NCI-H1105 (cell line): ENCODE measurements around the gene RALGAPA2.

ENCODE experiments used
- DNase-seq: peaks from one replicate; lab custom pipeline; 2025; lab: John Stamatoyannopoulos, UW

Gene RALGAPA2

DNA sequence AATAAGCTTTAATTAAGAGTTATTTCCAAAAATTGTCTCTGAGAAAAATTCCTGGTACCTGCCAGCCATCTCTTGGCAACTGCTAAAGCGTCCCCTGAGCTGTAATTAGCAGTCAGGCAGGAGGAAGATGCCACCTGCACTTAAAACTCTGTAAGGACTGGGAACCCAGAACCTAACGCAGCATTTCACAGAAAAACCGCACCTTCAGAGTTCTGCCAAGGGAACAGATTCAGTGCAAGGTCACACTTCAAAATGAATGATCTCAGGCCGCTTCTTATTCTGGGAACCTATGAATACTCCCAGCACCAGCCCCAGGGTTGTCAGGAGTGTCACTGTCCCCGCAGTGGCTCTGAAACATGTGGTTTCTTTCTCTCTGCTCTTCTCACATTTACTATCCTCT lies 307.8 kb downstream of the RALGAPA2 start:
- no peak for DNase-seq

DNA sequence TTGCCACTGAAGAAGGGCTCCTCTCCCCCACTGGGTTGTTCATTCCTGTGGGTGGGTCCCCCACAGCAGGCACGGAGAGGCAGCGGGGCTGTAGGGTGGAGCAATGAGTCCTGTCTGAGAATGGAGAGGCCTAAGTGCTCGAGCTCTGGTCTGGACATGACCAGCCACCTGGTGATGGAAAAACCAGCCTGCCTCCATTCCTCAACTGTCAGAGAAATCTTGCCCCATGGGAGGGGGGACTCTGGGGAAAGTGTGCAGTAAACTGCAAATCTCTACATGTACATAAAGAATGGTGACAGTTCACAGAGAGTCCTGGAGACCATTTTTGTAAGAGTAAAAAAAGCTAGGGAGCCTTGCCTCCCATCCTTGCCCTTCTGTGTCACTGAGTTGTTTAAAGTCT lies 310.5 kb downstream of the RALGAPA2 start:
- DNase-seq = no peak

DNA sequence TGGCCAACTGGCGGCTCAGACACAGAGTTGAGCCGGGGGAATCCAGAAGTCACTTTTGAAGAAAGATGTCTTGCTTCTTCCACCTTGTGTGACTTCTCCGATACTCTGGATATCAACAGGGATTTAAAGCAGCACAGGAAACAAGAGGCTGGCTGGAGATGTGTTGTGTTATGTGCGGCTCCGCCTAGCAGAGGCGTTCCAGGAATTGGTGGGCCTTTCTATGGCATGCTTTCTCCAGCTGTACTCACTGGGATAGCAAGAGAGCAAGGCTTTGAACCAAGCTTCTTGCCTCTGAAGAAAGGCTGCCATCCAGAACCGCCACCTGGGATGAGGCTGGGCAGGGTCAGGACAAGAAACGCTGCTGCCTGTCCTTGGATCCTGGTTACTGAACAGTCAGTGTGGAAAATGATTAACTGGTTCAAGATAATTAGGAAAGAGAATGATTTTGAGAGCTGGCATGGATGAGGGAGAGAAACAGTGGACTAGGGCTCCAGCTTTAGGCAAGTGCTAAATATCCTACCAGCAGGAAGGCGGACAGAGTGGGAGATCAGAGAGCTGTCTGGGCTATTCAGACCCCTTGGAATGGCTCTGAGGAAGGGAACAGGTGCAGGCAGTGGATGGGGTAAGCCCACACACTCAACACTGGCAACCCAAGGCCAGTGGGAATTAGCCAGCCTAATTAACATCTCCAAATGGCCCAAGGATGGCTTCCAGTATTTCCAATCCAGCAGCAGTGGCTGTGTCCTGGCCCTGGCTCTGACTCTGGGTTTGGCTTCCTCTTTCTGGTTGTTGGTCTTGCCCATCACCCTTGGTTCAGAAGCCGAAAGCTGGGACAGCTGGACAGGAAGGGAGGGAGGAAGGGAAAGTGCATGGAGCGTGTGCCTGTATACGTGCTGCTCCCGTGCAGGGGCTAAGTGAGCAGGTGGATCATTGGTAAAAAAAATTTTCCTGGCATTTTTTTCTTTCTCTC lies 312.6 kb downstream of the RALGAPA2 start:
- DNase-seq = no peak

DNA sequence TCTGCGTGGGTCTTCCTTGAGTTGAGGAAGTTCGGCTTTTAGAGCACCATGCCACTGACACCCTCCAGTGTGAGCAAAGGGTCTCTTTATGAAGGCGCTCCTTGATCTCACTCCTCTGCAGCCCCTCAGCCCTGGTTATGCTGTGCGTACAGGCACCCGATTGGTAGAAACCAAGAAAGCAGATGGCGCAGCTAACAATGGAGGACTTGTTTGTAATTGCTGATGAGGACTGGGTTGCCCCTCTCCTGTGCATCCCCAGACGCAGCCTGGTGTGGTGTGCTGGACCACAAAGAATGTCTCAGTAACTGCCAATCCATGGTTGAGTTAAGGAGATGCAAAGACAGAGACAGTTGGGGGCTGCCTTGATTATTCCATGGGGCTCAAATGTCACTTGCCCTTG lies 314.3 kb downstream of the RALGAPA2 start:
- no peak for DNase-seq

DNA sequence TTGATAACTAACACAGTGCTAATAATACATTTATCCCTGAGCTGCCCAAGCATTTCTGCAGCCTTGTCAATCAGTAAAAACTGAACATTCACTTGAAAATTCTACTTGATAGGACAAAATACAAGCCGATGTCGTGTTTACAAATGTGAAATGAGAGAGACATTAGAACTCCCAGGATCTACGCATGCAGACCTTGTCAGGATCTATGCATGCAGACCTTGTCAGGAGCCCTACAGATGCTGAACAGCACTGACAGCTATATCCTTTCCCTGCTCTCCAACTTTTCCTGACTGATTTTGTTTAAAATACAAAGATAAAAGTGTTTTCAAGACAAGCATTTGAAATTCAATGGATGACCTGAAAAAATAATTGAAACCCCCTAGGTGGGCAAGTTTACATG lies 315.6 kb downstream of the RALGAPA2 start:
- DNase-seq = no peak

DNA sequence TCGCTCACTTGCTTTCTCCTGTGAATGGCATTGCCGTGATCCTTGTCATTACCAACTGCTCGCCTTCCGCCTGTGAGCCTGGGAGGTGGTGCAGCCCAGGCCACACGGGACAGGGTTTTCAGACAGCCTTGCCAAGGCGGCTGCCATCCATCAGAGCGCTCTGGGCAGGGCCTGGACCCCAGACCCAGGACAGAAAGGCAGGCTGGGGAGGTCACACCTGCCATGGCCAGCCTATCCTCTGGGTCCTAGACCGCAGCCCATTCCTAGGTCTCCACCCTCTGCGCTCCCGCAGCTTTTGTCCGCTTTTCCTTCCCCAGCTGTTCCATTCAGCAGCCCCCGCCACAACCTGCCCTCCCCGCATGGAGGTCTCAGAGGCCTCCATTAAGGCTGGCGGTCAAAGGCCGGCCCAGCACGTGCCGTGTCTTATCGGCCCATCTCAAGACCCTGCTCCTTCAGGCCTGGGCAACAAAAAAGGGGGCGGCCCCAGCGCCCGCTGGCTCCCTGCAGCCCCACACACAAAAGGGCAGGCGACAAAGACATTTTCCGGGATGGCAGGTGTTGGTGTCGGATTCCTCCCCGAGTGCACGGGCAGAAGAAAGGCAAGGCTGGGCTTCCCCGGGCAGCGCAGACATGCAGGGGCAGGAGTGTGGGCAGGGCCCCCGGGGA lies 316.4 kb downstream of the RALGAPA2 start:
- peak; percentile 98 for DNase-seq

DNA sequence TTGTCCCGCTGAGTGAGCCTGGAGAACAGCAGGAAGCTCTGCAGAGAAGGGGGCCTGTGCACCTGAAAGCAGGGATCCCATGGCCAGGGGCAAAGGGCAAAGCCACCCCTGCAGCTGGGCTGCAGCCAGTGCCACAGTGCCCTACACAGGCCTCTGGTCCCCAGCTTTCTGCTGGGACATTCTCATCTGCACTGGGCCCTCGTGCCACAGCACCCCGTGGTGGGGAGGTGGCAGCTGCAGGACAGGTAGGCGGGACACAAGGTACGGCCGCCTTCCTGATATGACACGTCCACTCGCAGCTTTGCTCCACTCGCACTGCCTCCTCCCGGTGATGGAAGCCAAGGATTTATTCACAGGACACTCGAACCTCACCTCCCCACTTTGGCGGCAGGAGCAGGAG lies 317.4 kb downstream of the RALGAPA2 start:
- DNase-seq = no peak

DNA sequence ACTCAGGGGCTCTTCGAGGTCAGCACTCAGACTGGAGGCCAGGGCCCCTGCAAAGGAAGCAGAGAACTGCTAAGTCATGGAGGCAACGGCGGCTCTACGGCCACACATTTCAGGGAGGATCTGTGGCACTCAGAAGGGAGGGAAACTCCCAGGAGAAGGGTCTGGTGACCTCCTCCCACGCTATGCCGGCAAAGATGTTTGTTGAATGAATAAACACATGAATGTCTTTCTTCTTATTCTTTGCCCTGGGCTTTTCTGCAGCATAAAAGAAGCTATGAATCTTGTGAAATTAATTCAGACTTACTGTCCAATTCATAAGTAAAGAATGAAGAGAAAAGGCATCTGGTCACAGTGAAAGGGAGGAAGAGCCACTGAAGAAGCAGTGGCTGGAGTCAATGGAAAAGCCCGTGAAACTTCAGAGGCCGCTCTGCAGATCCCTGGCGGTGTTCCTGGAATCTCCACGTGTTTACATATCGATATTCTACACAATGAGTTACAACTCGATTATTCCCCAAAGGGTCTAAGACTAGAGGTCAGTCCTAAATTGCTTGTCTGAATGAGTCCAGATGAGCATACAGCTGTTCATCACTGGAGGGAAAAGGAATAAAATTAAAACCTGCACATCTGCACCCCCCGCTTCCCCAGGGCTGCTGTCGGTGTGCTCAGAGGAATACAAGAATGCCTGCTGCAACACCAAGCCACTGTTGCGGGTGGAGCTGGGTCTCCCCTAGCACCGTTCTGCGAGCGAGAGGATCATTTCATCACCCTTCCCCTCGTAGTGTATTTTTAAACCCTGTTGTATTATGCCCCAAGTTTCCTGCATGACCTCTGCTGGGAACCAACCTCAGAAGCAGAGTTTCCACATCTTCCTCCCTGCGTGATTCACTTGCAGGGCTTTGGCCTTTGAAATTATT lies 319.0 kb downstream of the RALGAPA2 start:
- no peak for DNase-seq

DNA sequence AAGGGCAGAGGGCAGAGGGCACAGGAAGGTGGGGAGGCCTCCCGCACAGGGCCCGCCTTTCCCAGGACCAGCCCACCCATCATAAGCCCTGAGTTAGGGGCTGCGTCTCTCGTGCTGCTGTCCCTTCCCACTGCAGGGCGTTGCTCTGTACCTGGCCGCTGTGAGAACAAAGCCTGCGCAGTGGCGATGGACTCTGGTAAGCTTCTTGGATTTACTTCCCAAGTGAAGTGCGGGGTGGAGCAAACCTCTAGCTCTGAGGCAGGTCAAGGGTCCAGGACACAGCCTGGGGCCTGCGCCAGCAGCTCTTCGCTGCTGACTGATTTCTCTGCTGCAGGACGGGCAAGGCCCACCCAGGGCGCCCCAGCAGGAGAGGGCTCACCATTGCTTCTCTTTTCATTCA lies 320.7 kb downstream of the RALGAPA2 start:
- no peak for DNase-seq

DNA sequence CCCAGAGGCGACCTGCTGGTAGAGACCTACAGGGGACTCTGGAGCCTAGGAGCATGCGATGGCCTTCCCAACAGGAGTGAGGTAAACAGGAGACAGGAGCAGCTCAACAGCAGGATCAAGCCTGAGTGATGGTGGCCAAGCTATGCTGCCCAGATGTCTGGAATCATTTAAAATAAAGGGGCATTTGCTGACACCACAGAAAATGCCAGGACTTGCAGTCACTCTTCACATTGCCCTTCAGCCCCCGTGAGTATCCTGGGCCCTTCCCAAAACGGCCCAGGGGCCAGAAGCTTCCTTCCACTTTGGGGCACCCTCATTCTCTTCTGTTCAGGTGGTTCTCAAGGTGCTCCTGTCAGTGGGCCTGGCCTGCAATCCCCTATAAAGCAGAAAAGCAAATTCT lies 321.3 kb downstream of the RALGAPA2 start:
- DNase-seq = no peak

DNA sequence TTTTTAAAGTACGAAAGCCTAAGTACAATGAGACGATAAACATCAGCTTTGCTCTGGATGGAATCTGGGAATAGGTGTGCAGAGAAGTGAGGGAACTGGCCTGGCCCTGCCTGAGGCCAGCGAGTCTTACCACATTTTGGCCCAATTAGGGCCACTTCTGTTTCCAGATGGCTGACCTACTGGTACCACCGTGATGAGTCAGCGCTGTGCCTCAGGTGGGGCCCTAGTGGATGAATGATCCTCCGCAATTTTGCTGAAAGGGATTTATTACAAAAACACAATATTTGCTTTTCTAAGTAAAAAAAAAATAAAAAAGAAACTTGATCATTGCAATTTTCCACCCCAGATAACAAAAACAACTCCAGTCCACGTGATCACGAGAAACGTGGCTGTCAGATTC lies 322.1 kb downstream of the RALGAPA2 start:
- no peak for DNase-seq

DNA sequence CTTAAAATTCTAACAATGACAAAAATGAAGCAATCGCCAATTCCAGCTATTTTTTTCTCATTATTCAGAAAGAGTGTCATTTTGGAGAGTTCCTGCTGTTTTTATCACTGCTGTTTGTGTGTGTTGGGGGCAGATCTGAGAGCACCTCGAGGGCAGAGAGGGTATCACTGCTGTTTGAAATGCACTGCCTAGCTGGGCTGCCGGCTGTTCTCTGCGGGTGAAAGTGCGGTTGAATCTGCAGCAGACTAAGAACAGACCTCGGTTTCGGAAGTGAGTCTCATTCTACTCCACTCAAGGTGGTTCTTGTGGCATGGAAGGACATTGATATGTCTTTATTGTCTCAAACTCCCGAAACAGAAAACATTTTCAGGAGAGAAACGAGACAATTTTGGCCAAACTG lies 326.3 kb downstream of the RALGAPA2 start:
- no peak for DNase-seq

DNA sequence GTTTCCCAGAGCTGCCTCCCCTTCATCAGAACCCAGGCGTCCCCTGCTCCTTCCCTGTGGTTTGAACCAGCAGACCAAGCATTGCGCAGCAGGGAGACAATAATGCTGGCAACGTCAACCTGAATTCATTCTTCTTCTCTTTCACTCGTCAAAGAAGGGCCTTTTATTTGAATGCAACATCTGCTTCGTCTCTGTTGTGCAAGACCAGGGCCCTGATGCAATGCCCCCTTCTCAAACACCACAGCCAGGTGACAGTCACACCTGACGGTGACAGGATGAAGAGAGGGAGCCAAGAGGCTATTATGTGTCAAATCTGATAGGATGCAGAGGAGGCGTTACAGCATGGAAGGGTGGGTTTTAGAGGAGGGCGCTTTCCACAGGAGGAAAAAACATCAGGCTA lies 336.6 kb downstream of the RALGAPA2 start:
- peak; percentile 97 for DNase-seq

DNA sequence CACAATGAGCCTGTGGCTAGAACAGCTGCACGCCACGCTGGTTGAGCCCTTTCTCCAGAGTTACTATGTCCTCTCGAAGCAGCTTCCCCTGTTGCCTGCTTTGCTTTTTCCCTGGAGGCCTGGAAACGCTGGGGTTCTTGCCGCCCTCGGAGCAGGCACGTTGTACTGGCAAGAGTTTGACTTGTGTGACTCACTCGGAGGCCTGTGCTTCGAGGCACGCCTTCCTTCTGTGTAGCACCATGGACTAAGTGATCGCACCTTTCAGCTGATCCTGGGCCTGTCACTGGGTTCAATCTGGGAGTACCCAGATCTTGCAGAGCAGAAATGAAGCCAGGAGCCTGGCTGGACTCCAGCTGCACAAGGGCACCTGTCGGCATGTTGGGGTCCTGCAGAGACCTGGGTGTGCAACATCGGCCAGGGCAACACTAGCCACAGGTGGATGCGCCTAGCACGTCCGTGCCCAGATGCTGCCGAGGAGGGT lies 339.3 kb downstream of the RALGAPA2 start:
- DNase-seq = peak; percentile 55

DNA sequence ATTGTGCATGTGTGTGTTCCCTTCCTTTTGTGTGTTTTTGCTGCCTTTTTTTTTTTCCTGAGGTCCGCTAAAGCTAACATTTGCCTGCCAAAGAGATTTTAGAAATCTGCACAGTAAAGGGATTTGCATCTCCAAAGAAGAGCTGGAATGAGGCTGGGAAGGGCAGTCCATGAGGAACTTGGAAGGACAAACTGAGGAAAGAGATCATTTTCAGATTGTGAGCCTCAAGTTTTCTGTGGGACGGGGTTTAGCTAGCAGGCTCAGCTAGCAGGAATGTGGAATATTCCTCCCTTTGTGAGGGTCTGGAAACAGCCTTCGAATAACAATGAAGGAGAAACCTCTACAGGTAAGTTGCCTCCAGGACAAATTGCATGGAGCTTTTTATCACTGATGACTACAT lies 340.8 kb downstream of the RALGAPA2 start:
- DNase-seq = no peak

DNA sequence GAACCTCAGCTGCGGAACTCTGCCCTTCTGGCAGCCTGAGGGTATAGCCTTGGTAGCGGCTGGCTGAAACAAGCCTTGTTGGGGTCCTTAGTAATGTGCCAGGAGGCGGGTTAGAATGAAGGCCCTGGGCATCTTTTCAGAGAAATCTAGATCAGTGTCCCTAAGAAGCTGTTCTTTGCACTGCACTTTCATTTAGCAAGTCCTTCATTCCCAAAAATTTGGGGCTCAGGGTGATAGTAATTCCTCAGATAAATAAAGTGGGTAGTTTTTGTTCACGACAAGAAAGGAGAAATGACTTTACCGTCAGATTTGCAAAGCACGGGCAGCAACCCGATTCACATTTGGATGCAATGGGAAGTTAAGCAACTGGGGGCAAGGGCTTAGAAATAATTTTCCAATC lies 341.4 kb downstream of the RALGAPA2 start:
- DNase-seq = no peak

DNA sequence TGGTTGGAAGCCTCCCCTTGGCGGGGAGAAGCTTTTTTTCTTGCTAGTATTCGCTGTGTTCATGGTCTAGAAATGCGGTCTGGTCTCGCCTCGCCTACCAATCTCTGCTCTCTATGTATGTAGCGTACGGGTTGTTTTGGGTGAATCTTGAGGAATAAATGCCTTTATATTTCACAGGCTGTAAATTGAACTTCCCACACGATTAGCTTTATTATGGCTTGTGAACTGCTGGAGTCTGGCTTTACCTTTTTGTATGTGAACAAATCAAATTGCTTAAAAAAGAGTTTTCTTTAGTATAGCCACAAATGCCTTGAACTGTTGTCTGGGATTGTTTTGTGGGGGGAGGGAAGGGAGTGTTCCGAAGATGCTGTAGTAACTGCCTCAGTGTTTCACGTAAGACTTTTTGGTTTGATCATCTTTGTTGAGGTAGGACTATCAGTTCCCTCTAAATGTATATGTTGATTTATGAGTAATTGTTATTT lies 342.3 kb downstream of the RALGAPA2 start:
- no peak for DNase-seq

DNA sequence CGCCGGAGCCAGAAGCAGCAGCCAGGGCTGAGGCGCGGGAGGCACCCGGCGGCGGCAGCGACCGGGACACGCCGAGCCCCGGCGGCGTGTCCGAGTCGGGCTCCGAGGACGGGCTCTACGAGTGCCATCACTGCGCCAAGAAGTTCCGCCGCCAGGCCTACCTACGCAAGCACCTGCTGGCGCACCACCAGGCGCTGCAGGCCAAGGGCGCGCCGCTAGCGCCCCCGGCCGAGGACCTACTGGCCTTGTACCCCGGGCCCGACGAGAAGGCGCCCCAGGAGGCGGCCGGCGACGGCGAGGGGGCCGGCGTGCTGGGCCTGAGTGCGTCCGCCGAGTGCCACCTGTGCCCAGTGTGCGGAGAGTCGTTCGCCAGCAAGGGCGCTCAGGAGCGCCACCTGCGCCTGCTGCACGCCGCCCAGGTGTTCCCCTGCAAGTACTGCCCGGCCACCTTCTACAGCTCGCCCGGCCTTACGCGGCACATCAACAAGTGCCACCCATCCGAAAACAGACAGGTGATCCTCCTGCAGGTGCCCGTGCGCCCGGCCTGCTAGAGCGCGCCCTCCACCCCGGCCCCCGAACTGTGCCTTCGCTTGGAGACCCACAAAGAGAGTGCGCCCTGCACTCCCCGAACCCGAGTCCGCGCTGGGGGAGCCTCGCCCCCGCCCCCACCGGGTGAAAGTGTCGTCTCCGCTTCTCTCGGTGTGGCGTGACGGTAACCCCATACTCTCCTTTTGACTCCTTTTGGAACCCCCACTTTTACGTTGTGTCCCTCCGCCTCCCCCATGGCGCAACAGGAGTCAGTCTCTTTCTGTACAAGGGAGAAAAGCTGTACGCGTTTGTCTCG lies 343.0 kb downstream of the RALGAPA2 start:
- DNase-seq = peak; percentile 52

DNA sequence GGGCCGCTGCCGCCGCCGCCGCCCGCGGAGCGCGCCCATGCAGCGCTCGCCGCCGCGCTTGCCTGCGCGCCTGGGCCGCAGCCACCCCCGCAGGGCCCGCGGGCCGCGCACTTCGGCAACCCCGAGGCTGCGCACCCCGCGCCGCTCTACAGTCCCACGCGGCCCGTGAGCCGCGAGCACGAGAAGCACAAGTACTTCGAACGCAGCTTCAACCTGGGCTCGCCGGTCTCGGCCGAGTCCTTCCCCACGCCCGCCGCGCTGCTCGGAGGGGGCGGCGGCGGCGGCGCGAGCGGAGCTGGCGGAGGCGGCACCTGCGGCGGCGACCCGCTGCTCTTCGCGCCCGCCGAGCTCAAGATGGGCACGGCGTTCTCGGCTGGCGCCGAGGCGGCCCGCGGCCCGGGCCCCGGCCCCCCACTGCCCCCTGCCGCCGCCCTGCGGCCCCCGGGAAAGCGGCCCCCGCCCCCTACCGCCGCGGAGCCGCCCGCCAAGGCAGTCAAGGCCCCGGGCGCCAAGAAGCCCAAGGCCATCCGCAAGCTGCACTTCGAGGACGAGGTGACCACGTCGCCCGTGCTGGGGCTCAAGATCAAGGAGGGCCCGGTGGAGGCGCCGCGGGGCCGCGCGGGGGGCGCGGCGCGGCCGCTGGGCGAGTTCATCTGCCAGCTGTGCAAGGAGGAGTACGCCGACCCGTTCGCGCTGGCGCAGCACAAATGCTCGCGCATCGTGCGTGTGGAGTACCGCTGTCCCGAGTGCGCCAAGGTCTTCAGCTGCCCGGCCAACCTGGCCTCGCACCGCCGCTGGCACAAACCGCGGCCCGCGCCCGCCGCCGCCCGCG lies 343.8 kb downstream of the RALGAPA2 start:
- peak; percentile 60 for DNase-seq
